Subcutaneous adipose tissue (tissue), 4 donors: Measurements from ENCODE around the gene ATP1A2. TPM values are rescaled to one million over a fixed set of nuclear protein-coding genes. Genes with fewer than 3 reads are reported as not detected.

ENCODE experiments used
- CTCF ChIP-seq: fragments of 450-650 bp; IDR thresholded peaks from one replicate; pipeline ENCODE4 v1.5.1; 2016; ENCODE audit warnings: low read depth, mild to moderate bottlenecking, control low read depth, antibody characterized with exemption, moderate library complexity
- total RNA-seq, 4 donors: library from RNA; depleted of rRNA; stranded (reverse); fragments of >200 nt; gene quantifications; one replicate each; pipeline ENCODE4 v1.1.0, GENCODE V29; 2016

ATP1A2 gene
- total RNA-seq, 4 donors from 2014 or later, result 13.4 to 150 (median 88.9) TPM

- no peak for TF ChIP-seq CTCF
These were observed 21.3 kb upstream of the ATP1A2 start for GRCh38 chr1:160094291-160094625.

- TF ChIP-seq CTCF, result no peak
These were observed 20.8 kb upstream of the ATP1A2 start for GRCh38 chr1:160094806-160095205.

GRCh38 chr1:160095382-160096105, 20.0 kb upstream of the ATP1A2 start:
- TF ChIP-seq CTCF, result no peak

- TF ChIP-seq CTCF, result no peak
These were observed 19.1 kb upstream of the ATP1A2 start for GRCh38 chr1:160096274-160097116.

GRCh38 chr1:160097151-160097910, 18.2 kb upstream of the ATP1A2 start:
- TF ChIP-seq CTCF, result no peak

- no peak for TF ChIP-seq CTCF
These were observed 17.4 kb upstream of the ATP1A2 start, which contains the start of gene IGSF8 for GRCh38 chr1:160097911-160098851. TSS of gene IGSF8 (minus strand) at chr1:160098619. CDS start at chr1:160098472, 147 bp downstream.
